HG03354 (cell line): ENCODE results near the gene CEP120.
"Not testable (repeated sequence)": the region's sequence is repeated elsewhere in the genome, so short reads cannot be mapped to it uniquely, and the experiment has no call there.

Source experiments
- ATAC-seq: cut with Tn5 transposase; IDR thresholded peaks from one replicate; pipeline ENCODE4 v1.9.1; 2021; ENCODE audit warnings: mild to moderate bottlenecking; ENCODE audit not compliant: unreplicated experiment, poor library complexity, severe bottlenecking

Gene CEP120

DNA sequence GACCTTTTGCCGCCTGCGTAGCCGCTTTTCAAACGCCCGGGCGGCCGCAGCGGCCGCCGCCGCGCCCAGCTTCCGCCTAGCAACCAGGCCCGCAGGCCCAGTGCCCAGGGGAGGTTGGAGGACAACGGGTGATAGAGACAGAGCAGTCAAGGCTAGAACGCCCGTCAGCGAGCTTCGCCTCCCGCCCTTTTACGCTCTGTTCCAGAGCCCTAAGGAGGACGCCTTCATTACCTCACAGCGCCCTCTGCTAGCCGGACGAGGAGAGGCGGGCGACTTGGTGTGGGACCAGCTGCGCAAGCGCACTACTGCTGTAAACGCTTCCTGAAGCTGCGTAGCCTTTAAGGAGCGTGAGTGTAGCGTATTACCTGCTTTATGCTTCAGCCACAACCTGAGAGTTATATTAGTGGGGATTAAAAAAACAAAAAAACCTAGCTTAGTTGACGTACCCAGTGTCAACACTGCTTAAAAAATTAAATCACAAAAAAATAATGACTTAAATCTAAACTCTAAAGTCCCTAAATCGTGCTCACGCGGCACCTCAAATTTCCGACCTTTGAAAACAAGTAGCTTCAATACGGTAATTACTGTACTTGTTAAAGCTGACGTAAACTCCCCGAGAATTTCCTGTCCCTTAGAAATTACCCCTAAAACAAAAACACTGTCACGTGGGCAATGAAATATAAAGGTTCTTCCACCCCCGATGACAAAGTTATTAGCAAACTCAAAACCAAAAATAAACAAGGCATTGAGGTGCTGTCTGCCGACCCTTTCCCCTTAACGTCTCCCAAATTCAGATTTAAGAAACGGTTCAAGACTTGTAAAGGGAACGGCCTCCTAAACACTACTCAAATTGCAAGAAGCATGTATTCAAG lies at the start of gene CEP120:
TSS of gene CEP120 (minus strand) at position 126 of the 872 bp plus-strand sequence. CDS start 405 bp downstream, outside the sequence.
- peak; percentile 98 for ATAC-seq

DNA sequence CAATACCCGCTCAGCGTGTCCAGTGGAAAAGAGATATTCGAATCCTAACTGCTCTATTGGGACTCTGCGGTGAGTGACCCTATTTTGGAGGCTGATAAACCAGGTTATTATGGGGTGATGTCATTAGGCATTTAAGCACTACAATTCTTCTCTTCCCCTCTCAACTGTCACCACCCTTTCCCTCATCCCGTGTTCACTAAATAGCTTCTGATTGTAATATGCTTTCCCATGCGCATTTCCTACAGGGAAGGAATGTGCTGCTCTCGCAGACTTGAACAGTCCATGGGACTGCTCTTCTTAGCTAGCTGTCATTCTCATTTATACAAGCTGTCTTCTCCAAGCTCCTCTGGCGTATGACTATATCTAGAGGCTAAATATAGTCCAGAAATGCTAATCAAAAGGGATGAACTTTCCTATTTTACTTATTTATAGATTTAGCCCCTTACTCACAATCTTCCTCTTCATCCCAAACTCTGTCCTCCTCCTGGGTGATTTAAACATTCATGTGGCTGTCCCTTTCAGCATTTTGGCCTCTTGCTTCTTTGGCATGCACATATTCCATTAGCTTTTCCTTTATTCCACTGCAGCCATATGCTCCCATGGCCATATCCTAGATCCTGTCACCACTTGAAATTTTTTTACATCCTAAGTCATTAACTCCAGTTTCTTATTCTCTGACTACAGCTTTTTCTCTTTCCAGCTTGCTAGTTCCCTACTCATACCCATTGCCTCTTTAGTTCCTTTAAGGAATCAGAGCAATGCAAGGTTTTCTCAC lies 49.1 kb upstream of the CEP120 start:
- no peak for ATAC-seq

DNA sequence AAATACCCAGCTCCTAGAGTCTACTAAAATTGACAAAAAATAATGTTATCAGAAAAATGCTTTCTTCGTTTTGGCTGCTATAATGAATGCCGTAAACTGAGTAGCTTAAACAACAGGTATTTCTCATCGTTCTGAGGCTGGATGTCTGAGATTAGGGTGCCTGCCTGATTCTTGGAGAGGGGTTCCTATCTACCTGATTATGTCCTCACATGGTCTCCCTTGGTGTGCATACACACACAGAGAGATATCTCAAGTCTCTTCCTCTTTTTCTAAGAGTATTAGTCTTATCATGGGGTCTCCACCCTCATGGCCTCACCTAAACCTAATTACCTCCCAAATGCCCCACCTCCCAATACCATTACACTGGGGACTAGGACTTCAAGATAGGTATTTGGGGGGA lies 48.2 kb upstream of the CEP120 start:
- no peak for ATAC-seq

DNA sequence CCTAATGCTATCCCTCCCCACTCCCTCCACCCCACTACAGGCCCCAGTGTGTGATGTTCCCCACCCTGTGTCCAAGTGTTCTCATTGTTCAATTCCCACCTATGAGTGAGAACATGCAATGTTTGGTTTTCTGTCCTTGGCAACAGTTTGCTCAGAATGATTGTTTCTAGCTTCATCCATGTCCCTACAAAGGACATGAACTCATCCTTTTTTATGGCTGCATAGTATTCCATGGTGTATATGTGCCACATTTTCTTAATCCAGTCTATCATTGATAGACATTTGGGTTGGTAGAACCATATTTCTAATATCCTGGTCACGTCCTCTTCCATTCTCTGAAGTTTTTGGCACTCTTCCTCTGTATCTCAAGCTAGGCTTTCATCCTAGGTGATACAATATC lies 43.6 kb upstream of the CEP120 start:
- ATAC-seq, result not testable (repeated sequence)

DNA sequence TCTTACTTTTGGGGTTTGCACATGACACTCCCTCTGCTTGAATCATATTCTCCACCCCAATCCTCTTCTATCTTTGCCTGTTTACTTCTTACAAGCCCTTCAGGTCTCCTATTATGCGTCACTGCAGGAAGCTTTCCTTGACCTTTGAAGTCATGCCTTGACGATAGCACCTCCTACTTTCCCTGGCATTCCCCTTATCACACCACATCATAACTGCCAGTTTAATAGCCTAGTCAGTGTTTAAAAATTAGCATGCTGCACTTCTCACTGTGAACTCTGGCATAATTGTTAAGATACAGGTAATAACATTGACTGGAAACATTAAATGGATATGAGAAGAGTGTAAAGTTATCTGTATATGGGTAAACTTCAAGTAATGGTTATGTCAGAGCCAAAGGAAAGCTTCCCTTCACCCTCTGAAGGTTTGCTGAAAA lies 37.1 kb upstream of the CEP120 start:
- ATAC-seq, result no peak

DNA sequence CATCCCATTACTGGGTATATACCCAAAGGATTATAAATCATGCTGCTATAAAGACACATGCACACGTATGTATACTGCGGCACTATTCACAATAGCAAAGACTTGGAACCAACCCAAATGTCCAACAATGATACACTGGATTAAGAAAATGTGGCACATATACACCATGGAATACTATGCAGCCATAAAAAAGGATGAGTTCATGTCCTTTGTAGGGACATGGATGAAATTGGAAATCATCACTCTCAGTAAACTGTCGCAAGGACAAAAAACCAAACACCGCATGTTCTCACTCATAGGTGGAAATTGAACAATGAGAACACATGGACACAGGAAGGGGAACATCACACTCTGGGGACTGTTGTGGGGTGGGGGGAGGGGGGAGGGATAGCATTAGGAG lies 35.8 kb upstream of the CEP120 start:
- not testable (repeated sequence) for ATAC-seq

DNA sequence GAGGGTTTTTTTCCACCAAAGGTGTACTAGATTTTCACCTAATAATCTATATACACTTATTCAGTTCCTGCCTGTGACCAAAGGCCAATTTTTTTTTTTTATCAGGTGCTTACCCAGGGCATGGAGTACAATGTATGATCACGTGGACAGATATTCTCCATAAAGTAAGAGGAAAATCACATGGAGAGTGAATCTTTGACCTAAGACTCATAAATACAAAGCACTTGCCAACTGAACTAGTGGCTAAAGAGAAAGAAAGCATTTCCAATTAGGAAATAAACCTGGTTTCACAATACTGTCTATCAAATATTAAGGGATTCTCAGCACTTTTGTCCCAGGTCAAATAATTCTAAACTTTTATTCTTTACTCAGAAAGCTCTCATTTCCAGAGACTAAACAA lies 33.0 kb upstream of the CEP120 start:
- ATAC-seq, result no peak

DNA sequence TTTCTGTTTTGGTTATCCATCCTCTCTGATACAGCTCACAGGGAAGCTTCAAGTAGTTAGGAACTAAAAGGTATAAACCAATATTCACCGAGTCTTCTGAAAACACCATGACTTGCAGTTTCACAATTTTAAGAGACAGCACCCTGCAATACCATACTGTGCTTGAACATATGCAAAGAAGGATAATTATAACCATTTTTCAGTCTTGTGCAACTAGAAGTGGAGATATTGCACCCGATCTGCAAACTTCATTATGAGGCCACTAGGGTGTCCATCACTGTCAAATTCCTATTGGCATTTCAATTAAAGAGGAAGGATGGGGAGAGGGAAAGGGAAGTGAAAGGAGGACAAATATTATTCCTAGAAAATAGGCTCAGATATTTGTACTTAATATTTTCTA lies 32.4 kb upstream of the CEP120 start:
- peak; percentile 94 for ATAC-seq

DNA sequence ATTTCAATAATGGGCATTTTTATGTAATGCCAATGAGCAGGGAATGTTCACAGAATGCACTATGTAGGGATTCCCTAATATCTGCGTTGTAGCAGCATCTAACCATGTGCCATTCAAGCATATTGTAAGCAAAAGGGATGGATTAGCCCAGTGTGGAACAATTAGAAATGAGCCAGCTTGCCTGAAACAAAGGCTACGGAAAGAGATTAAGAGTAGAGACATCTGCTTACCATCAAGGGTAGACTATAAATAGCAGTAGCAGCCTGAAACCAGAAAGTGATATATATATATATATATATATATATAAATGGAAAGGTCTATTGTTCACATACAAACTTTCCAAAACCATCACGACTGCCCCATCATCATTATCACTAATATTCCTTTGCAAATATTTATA lies 31.9 kb upstream of the CEP120 start:
- peak; percentile 43 for ATAC-seq

DNA sequence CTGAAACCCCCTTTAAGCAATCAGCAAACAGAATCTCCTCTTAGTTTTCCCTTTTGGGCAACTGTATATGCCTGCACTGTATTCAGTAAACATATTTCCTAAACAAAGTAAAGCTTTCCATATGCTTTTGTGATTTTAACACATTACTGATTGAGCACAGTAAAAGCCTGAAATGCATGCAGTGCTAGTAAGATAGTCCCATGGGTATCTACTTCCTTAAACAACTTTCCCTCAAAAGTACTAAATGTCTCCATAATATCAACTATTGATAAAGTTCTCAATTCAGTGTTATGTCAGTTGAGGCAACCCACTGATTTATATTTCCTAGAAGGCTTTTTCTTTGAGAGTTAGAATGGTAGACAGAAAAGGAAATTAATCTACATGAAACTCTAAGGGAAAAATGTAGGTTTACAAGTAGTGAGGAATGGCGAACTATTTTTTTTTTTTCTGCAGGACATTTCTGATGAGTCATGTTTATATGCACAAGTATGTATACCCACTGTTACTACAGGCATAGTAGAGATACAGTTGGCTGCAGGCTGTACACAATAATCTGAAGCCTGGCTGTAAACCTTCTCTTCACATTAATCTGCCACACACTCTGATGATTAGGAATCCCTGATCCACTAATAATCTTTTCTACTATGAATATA lies 31.2 kb upstream of the CEP120 start:
- no peak for ATAC-seq

DNA sequence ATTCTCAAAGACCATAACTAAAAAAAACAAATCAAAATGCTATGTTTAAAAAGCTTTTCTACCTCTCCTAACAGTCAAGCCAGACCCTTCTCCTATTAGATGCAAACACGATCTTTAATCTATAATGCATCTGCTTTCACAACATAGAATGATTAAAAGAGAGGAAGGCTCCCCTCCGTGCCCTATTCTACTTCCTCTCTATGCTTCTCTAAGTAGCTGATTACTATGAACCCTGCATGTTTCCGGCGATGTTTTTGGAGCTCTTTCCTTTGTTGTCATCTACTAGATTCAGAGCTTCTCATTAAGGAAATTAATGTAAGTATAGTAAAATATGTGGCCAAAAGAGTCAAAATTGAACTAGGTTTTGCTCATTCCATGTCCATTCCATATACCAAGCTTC lies 29.2 kb upstream of the CEP120 start:
- ATAC-seq, result no peak

DNA sequence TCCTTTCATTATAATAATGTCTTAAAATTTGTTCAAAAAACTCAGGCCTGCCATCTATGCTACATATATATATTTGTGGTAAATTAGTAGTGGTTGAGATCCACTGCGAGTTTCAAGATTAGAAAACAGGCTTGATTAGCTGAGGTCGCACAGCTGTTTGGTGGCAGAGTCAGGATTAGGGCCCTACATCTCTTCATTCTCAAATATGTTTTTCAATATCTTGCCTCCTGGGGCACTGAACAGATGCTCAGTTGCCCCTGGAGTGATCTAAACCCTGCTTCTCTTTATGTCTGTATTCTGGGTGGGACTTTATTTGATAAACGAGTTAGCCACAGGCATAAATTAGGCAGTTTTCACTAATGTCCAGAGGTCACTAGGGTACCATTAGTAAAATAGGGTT lies 27.8 kb upstream of the CEP120 start:
- no peak for ATAC-seq

DNA sequence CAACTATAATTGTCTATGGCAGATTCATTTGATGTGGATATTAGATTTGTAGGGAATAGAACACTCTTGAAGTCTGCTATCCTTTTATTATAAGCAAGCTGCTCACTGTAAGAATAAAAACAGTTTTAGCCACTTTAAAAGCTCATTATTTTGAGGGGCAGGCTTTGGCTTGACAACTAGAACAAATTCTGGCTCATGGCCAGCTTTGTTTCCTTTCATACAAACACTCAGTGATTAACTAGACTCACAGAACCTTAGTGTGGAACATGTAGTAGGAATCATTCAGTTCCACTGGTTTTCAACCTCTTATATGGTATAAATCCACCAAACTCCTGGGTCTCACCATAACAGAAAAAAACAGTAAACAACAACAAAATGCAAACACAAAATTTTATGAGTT lies 27.4 kb upstream of the CEP120 start:
- no peak for ATAC-seq

DNA sequence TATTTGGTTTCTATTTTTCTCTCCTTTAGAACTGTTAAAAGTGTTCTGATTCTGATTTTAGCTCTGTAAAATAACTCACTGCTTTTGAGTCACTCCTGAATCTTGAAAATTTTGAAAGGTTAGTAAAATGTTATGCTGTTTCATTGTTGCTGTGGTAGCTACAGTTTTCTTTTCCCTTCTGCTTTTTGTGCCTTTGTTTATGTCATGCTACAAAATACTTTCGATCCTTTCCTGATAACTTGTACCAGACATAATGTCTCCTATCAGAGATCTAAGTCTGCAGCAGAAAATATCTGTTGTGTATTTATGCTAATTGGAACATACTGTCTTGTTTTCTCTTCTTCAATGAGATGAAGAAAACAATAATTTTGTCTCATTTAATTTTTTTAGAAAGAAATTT lies 26.9 kb upstream of the CEP120 start:
- ATAC-seq, result no peak

DNA sequence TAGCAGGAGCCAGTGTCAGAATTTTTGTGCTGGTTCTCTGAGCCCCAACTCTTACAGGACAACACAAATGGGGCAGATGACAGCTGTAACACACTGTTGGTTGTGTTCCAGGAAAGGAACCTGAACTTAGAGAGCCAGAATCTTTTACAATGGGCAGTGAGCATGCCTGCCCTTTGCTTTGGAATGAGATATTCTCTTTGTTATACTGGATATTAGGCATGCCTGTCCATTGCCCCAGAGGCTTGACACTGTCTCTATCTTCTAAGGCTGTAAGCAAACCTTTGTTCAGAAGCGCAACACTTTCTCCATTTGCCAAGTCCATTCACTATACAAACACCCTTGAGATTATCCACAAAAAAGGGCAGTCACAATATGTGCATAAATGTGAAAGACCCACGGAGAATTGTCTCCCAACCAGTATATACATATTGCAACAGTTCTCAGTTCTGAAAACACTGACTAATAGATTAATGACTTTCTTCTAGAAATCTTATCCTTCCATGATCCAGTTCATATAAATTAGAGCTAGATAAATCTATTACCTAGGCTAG lies 26.3 kb upstream of the CEP120 start:
- ATAC-seq, result no peak

DNA sequence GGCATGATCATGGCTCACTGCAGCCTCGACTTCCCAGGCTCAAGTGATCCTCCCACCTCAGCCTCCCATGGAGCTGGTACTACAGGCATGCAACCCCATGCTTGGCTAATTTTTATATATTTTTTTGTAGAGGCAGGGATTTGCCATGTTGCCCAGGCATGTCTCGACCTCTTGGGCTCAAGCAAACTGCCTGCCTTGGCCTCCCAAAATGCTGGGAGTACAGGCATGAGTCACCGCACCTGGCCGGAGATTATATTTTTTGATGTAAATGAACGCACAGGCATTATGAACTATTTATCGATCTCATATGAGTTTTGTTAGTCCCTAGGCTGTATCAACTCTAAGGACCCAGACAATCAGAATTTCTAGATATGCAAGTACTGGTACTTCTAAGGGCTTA lies 25.5 kb upstream of the CEP120 start:
- no peak for ATAC-seq

DNA sequence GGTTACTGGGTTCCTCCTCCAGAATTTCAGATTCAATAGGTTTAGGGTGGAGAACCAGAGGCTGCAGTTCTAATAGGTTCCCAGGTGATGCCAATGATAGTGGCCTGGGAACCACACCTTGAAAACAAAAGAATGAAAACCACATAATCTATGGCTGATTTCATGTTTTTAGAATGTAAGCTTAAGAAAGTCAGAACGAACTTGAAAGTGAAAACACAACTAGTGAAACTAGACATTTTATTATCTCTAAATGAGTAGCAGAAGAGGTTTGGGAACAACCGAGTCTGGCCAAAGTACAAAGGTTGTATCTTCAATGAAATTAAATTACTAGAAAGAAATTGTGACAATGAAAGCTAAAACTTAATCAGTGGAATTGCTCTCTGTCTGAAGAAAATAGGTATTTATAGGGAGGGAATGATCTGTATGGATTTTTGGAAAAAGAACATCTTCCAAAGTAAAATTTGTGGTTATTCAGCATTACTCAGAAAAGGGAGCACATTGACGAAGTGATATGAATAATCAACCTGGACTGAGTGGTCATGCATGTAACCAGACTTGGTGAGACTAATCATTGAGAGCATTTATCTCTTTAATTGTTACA lies 24.9 kb upstream of the CEP120 start:
- ATAC-seq, result peak; percentile 90

DNA sequence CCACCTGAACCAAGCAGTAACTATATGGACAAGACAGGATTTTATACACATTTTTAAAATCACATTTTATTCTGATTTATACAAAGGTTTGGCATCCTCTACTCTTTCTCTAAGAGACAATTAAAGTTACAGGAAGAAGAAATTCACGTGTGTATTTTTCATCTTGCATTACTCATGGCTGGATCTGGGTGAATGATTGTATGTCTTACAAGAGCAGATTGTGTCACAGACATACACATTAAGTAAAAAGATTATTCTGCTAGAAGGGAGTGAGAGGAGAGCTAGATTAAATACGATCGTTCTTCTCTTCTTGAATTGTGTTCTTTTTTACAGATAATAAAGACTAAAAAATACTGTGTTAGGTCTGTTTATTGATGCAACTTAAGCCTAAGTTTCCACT lies 20.8 kb upstream of the CEP120 start:
- ATAC-seq, result no peak

DNA sequence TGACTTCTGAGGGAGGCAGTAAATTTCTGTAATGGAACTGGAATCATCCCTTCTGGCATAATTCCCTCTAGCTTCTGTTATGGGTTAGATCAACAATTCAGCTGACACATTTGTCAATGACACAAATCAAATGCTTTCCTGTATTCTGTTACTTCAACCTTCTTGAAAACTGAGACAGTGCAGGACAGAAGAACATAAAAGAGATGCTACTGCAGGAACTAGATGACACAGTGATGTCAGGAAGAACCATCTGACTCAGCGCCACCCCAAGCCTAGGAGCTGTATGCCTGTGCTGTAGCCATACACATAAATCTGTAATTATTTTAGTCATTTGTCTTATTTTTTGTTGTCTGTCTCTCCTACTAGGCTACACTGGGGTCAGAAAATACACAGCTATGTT lies 18.2 kb upstream of the CEP120 start:
- ATAC-seq, result peak; percentile 61
